ENCODE data around the gene ATP5F1A.
"Not testable (repeated sequence)": the region's sequence is repeated elsewhere in the genome, so short reads cannot be mapped to it uniquely, and the experiment has no call there.

ATP5F1A gene

GRCh38 chr18:46048641-46049040 lies 49.5 kb downstream of the ATP5F1A start:
- no peak for DNase-seq (ENCODE audit: low read depth in 2 of 3, low spot score in 2 of 3)

DNA sequence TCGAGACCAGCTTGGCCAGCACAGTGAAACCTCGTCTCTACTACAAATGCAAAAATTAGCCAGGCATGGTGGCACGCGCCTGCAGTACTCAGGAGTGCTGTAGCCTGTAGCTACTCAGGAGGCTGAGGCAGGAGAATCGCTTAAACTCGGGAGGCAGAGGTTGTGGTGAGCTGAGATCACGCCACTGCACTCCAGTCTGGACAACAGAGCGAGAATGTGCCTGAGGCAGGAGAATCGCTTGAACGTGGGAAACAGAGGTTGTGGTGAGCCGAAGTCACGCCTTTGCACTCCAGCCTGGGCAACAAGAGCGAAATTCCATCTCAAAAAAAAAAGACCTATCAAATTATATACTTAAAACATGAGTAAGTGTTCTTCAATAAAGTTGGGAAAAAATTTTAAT lies 50.7 kb downstream of the ATP5F1A start:
- not testable (repeated sequence) for DNase-seq (ENCODE audit: low read depth in 2 of 3, low spot score in 2 of 3)

- no peak for DNase-seq (ENCODE audit: low read depth in 2 of 3, low spot score in 2 of 3)
These were observed 51.4 kb downstream of the ATP5F1A start for GRCh38 chr18:46046688-46047087.

- DNase-seq (ENCODE audit: low read depth in 2 of 3, low spot score in 2 of 3): no peak
These were observed 52.0 kb downstream of the ATP5F1A start for GRCh38 chr18:46046126-46046525.

- DNase-seq (ENCODE audit: low read depth in 2 of 3, low spot score in 2 of 3): peak in 1 of 3 experiments; percentile 26
These were observed 55.4 kb downstream of the ATP5F1A start for GRCh38 chr18:46042571-46043123.

DNA sequence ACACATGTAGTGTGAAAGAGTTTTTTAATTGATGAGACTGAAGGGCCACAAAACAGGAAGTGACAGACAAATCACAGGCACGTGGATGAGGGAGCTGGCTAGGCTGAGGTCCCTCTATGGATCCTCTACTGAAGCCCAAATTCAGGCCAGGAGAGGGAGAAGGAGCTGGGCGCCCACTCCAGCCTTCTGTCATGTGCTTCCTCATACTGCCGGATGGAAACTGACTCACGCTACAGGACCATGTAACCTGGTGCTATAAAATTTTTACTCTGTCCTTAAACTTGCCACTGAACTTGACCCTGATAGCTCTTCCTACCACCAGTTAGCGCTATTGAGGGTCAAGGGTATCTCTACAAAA lies 57.4 kb downstream of the ATP5F1A start:
- no peak for DNase-seq (ENCODE audit: low read depth in 2 of 3, low spot score in 2 of 3)

DNA sequence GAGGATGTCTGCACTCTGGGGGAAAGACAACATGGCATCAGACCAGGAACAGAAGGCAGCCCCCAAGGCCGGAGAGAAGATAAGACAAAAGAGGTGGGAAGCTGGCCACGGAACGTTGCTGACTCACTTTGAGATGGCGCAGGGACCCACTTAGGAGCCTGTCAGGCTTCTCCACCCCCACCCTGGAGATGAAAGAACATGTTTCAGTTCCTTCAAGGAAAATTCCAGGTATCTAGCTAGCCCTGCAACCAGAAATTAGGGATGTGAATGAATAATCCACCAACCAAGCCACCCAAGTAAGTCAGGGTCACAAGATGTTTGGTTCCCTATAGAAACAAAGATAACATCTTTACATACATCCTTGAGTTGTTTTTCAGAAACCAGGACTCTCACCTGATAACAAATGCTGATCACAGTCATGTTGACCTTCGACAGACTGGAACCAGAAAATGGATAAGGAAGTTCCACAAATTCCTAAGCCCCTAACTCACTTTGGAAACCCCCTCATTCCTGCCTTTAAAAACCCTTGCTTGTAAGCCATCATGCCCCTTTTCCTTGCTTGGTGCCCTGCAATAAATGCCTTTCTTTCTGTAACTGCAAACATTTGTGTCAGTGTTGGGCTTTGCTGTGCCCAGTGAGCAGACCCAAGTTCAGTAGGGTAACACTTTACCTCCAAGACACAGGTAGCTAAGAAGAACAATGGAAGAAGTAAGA lies 57.9 kb downstream of the ATP5F1A start:
- DNase-seq (ENCODE audit: low read depth in 2 of 3, low spot score in 2 of 3): no peak

- no peak for DNase-seq (ENCODE audit: low read depth in 2 of 3, low spot score in 2 of 3)
These were observed 60.4 kb downstream of the ATP5F1A start for GRCh38 chr18:46037512-46038305.

- no peak for DNase-seq (ENCODE audit: low read depth in 2 of 3, low spot score in 2 of 3)
These were observed 62.1 kb downstream of the ATP5F1A start for GRCh38 chr18:46035696-46036680.

- no peak for DNase-seq (ENCODE audit: low read depth in 2 of 3, low spot score in 2 of 3)
These were observed 63.9 kb downstream of the ATP5F1A start for GRCh38 chr18:46034230-46034629.

DNA sequence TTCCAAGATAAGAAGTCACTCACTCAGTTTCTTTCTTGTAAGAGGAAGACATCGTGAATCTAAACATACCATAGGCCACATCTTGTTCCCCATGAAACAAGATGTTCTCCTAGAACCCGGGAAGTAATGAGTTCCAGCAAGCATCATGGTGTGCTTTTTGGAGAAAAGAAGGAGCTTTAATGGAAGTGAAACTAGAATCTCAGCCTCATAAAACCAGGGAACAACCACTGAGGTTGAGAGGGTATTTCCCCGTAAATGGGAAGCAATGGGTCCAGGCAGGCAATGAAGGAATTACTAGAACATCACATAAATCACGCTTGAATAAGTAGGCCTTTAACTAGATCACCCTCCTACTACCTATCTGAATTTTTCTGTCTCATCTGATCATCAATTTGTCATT lies 66.4 kb downstream of the ATP5F1A start:
- DNase-seq (ENCODE audit: low read depth in 2 of 3, low spot score in 2 of 3): no peak

All from activated CD8-positive, alpha-beta memory T cell treated with anti-CD3 and anti-CD28 coated beads for 48 hours (primary cell).